GM21576 (cell line): ENCODE results near the gene SART3.
A peak's percentile ranks its signal among the peaks of the same experiment; 100 is the strongest.
"Not testable (repeated sequence)": the region's sequence is repeated elsewhere in the genome, so short reads cannot be mapped to it uniquely, and the experiment has no call there.

Experiments used
- ATAC-seq: cut with Tn5 transposase; IDR thresholded peaks from one replicate; pipeline ENCODE4 v1.9.1; 2021; ENCODE audit warnings: mild to moderate bottlenecking, moderate library complexity; ENCODE audit not compliant: unreplicated experiment

The SART3 gene

DNA sequence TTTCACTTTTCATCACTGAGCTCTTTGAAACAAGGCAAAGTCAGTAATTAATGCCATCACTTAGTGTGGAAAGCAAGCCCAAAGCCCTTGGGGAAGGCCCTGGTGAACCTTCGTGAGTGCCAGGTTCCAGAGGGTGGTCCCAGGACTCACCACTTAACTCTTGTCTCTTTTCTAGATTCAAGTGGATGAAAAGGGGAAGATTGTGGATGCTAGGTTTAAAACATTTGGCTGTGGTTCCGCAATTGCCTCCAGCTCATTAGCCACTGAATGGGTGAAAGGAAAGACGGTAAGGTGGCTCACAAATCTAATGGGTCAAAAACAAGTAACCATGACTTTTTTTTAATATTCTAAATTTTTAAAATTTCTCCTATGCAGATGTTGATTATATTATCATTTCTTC, 4.2 kb upstream of the SART3 start:
- ATAC-seq = no peak

DNA sequence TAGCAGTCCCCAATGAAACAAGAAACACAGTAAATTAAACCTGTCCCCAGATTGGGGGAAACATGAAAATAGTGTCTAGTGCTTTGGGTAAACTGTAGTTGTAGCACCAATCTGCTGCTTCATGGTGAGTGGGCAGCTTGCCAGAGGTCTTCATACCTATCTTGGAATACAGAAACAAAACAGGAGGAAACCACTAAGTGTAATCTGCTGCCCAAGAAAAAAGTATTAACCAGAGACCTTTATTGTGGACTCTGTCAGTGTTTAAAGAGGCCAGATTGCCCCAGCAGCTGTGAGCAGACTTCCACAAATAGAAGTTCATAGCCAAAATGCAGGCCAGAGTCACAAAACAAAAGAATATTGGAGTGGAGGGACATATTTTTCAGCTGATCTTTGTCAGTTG, 3.8 kb upstream of the SART3 start:
- ATAC-seq = no peak

DNA sequence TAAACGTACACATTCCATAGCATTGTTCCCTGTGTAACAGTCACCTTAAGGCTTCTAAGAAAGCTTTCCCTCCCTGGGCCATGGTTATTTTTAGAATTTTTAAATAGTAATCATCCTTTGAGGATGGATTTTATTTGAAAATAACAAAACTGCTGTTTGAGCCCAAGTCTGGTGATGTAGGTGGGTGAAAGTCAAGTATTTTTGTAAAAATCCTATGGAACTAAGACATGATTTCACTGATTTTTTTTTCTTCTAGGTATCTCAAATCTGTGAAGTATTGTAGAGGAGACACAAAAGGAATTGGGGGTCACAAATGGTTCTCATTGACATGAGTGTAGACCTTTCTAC, 2.8 kb upstream of the SART3 start:
- ATAC-seq = no peak

DNA sequence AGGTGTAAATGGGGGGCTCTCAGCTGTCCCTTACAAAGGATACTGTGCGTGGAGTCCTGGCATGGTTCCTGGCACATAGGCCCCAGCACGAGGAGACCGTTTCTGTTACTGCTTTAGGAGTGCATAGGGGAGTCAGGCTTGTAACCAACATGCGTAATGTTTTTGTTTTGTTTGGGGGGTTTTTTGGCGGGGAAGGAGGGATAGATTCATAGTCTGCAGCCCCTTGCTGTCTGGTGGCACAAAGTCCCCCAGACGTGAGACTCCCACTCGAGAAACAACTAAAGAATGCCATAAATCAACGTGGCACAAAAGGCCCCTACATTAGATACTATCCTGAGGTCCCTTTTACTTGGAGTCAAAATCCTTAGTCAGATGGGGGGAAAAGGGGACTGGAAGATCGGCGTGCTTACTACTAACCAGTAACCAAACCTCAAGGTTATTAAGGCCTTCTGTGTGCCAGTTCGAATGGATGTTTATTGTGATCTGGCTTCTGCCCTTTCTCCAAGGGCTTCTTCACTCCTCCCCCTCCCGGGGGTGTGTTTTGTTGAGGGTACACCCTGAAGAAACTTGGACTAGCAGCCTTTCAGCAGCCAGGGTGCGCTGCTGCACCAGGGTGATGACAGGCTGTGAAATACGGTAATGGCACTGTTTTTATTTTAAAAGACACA, 2.3 kb upstream of the SART3 start:
- peak; percentile 39 for ATAC-seq

DNA sequence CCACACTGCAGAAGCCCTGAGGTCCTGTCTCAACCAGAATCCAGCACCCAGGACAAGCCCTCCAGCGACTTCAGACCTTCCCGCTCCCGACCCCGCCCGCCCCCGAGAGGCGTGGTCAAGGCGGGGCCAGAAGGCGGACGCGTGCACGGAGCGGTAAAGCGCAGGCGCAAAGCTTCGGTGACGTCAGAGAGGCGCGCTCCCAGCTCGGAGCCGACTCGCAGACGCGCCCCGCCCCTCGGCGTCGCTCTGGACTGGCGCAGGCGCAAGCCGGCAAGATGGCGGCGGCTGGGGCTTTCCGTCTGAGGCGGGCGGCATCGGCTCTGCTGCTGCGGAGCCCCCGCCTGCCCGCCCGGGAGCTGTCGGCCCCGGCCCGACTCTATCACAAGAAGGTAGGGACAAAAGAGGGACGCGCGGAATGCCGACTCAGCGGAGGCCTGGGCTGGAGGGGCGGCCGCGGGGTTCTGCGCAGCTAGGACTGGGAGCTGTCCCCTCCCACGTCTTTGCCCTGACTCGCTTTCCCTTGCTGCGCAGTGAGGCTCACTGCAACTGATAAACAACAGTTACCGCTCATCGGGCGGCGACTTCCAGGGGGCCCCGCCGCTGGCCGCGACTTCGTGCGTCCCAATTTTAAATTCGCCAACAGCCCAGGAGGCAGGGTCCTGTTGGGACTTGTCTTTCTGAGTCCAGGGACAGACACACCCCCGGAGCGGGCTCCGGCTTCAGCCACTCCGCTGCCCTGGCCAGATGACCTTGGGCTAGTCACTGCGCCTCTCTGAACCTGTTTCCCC, 1.6 kb upstream of the SART3 start, which contains the start of gene ISCU:
Gene ISCU, plus strand, starts transcription at position 249 of the 788 bp plus-strand sequence. Its CDS starts 27 bp downstream, at position 276.
- peak; percentile 51 for ATAC-seq

DNA sequence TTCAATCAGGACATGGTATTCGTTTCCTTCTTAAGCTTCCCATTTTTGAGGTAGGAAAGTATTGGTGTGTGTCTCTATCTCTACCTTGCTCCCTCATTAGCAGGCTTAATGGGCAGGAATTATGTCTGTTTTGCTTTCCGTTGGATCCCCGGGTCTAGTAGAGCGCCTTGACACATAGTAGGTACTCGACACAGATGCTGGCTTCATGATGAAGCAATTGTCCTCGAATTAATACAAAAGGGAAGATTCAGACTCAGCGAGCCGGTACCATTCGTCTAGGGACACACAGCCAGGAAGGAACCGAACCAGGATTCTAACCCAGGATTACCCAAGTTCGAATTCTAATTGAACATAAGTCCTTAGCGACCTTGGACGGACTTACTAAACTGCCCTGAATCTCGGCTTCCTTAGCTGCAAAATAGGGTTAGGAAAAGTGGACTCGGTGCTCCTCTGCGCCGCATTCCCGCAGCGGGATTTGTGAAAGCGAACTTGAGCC, 927 bp upstream of the SART3 start:
- ATAC-seq = no peak

DNA sequence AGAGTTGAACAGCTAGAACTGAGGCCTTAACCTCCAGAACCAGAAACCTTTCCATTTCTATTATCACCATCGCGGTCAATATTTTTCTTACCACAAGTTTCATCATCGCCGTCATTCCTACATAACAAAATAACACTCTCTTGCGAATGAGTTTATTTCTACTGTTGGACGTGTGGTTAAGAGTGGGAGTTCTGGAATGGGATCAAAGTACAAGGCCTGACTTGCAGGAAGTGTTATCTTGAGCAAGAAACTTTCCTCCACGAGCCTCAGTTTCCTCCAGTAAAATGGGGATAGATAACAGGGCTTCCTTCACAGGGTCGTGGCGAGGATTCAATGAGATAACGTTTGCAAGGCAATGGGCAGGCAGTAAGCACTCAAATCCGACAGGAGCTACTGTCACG, 652 bp downstream of the SART3 start:
- no peak for ATAC-seq

DNA sequence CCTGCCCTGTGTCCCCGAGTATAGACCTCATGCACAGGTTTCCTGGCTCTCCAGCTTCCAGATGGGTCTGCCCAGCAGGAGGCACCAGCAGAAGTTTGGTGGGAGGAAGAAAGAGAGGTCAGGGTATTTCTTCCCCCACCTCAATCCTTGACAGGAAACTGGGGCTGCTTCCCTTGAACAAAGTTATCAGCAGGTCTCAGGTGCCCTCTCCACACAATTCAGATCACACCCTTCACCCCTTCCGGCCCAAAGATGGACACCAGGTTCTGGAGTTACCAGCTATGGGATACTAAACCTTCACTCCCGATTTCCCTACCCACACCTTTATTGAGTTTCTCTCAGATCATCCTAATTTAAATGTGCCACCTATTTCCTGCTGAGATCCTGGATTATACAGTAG, 1.2 kb downstream of the SART3 start:
- no peak for ATAC-seq

DNA sequence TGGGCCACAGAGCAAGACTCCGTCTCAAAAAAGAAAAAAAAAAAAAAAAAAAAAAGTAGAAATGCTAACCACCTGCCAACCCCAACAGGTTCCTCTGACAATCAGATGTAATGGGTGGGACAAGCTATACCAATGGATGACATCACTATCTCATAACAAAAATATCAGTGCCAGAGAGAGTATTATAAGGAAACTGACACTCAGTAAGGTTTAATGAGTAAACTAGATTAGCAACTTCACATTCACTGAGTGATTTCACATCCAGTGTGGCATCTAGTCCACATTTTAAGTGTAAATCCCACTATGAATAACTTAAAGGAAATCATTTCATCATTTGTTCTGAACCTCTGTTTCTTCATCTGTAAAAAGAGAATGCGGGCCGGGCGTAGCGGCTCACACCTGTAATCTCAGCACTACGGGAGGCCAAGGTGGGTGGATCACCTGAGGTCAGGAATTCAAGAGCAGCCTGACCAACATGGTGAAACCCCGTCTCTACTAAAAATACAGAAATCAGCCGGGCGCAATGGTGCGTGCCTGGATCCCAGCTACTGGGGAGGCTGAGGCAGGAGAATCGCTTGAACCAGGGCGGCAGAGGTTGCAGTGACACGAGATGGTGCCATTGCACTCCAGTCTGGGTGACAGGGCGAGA, 1.8 kb downstream of the SART3 start:
- no peak for ATAC-seq

DNA sequence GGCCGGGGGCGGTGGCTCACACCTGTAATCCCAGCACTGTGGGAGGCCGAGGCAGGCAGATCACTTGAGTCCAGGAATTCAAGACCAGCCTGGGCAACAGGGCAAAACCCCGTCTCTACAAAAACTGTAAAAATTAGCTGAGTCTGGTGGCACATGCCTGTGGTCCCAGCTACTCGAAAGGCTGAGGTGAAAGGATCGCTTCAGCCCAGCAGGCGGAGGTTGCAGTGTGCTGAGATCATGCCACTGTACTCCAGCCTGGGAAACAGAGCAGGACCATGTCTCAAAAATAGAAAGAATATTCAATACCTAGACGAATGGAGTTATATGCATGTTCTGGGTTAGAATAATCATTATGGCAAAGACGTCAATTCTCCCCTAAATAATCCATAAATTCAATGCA, 5.6 kb downstream of the SART3 start:
- ATAC-seq = not testable (repeated sequence)

DNA sequence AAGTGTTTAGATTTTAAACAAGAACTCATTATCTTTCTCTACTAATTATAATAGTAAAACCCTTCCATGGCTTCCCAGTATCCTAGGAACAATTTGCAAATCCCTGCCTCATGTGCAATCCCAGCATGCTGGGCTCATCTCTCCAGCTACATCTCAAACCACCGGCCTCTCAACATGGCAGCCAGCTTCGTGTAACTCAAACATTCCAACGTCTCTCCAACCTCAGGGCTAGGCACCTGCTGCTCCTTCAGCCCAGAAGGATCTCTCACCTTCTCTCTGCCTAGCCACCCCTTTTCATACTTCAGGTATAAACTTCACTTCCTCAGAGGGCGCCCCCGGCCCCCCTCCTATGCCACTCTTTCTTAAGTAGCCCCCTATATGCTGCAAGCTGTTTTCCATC, 7.2 kb downstream of the SART3 start:
- ATAC-seq = no peak

DNA sequence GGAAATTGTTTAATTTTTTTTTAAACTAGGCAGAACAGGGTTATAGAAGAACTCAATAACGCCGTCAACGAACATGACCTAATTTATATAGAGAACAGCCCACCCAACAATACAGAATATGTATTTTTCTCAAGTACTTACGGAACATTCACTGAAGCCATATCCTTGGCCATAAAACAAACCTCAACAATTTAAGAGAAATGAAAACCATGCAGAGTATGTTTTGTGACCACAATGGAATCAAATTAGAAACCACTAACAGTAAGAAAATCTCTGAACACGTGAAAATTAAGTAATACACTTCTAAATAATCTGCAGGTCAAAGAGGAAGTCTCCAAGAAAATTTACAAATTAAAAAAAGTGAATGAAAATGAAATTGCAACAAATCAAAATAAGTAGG, 9.4 kb downstream of the SART3 start:
- ATAC-seq = no peak

DNA sequence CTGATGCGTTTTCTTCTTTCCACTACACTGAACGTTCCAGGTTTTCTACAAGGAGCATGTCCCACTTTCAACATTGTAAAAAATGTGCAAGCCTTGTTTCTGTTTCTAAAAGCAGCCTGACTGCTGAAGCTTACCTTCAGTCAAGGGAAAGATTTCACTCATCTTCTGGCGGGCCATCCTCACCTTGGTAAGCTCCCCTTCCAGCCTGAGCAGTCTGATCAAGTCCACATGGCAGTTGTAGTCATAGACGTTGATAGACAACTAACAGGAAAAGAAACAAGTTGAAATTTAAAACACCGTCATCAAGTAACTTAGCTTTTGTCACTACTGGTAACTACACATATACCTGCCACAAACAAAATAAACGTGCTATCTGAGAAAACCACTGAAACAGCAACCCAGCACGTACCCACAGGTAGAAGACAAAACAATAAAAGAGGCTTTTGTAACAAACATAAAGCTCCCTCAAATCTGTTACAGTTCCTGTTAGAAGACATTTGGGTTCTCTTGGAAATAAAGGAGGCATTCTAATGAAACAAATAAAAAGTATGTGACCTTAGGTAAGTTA, 11.9 kb downstream of the SART3 start:
- no peak for ATAC-seq

DNA sequence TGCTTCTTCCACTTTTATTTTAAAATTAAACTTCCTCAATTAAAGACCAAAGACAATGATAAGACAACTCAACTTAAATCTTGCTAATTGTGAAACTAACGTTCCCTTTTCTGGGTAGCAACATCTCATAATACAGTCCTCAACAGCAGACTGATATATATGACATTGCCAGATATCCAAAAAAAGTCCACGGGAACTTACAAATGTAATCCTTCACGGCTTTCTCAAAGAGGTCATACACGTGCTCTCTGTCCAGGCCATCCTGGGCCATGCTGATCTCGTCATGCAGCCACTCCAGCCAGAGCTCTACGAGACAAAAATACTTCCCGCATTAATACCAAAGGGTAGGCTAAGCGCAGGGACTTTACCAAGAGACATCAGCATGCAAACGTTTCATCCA, 13.3 kb downstream of the SART3 start:
- ATAC-seq = no peak

DNA sequence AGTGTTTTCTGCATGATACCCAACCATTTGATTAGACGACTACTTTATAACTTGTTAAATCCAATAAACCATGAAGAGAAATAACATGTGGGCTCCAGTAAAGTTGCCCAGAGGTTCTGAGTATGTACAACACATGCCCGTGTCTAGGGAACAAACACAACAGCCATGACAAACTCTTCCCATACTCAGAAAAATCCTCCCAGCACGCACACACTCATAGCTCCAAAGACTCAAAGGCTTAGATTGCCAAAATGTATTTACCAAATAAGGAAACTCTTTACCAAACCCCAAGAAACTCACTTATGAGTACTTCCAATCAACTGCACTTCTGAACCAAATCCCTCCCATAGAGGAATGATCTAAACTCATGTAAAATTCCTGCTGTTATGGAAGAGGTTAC, 17.3 kb downstream of the SART3 start:
- ATAC-seq = no peak

DNA sequence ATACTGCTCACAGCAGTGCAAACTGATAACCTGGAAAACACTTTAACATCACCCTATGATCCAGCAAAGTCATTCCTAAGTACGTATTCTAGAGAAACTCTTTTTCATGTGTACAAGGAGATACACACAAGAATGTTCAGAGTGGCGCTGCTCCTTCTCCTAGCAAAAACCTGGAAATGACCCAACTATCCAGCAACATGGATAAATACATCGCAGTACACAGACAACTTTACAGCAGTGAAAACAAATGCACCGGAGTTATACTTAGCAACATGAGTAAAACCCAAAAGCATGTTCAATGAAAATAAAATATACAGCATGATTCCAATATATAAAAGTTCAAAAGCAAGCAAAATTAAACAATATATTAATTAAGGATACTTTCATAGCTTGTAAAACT, 18.7 kb downstream of the SART3 start:
- no peak for ATAC-seq

DNA sequence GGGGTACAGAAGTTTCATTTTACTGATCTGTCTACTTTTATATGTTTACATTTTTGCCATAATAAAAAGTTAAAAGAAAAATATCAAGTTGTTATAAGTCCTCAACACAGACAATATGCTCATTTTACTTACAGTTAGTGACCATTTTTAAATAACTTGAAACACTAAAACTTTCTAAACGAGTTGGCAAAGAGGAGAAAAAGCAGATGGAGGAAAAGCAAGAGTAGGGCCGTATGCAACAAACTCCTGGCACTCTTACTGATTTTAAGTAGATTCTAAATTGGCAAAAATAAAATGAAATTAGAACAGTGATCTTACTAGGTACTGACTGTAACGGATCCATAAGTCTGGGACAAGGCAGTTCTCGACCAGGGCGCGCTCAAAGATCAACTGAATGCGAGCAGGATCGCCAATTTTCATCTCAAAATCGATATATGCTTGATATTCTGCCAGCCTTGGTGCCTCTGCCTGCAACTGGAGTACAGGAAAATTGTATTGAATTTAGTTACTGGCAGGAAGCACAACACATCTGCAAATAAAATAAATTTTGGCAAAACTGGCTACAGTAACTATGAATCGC, 22.3 kb downstream of the SART3 start:
- no peak for ATAC-seq

DNA sequence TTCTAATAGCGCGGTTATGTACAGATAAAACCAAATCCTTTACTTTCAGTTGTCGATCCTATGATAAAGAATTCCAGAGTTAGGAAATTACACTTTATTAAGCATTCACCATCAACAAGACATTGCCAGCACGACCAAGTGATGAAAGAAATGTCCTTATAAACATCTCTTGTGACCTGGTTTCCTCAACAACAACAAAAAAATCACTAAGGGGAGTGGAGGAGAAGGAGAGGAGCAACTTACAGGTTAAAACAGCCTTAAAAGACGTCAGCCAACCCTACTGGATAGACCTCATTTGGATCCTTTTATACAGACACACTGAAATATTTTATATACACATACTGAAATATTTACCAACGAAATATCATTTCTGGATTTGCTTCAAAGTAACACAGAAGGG, 22.8 kb downstream of the SART3 start:
- ATAC-seq = no peak

DNA sequence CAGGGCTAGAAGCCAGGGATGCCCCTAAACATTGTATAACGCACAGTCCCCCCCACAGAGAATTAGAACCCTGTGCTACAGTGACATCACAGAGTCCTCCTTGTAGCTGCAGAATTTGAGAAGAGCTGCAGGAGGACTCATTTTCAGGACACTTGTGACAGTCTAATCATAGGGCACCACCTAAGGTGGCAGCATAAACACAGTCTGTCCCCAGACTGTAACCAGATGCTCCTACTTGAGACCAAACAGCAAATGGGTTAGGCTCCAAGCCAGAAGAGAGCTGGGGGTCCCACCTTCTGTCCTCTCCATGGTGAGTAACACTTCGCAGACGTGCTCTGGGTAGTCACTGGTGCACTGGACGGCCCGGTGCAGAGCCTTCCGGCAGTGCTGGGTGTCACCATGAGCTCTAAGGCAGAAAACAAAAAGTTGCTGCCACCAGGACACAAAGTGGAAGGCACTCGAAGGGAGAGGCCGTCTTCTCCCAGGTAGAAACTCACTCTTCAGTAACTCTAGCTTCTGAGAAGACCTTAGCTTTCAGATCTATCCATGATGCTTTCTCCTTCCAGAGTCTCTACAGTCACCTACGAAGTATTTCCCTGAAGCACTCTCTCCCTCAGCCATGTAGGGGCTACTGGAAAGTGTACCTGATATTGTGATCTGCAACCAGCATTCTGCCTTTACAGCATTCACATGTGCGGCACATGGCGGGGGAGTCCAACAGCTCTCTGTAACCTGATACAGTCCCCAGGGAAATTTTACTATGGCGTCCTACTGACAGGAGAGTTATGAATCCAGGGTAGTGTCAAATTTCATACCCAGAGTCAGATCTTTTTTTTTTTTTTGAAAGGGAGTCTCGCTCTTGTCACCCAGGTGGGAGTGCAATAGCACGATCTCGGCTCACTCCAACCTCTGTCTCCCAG, 28.8 kb downstream of the SART3 start:
- ATAC-seq = no peak

DNA sequence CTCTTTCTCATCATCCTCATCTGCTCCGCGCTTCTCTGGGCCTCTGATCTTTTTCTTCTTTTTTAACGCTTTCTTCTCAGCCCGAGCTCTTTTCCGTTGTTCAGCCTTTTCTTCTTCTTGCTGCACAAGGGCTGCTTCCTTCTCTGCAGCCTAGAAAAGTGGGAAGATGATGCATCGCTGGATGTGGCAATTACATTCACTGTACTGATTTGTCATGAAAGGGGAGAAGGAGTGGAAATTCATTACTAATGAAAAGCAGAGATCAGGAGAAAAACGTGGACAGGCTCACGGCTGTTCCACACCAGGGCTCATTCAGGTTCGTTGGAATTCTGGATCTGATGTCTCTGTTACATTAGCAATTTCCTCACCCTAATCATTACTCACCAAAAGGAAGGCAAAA, 30.8 kb downstream of the SART3 start:
- ATAC-seq = no peak
